T1000 (cell line): ENCODE results near the gene FAM170B.

Experiments used
- DNase-seq: peaks from one replicate; lab custom pipeline; 2025; ENCODE audit warnings: mixed read lengths; lab: John Stamatoyannopoulos, UW

Gene FAM170B

GRCh38 chr10:49168831-49169500 lies 35.1 kb upstream of the FAM170B start:
- DNase-seq: no peak

GRCh38 chr10:49168171-49168540 lies 34.3 kb upstream of the FAM170B start:
- DNase-seq: no peak

- DNase-seq: no peak
Observed at GRCh38 chr10:49167425-49168170, 33.8 kb upstream of the FAM170B start.

- no peak for DNase-seq
Observed at GRCh38 chr10:49166484-49167400, 32.9 kb upstream of the FAM170B start.

- no peak for DNase-seq
Observed at GRCh38 chr10:49165821-49166483, 32.1 kb upstream of the FAM170B start.

- no peak for DNase-seq
Observed at GRCh38 chr10:49165259-49165658, 31.4 kb upstream of the FAM170B start.

- DNase-seq: no peak
Observed at GRCh38 chr10:49164559-49165188, 30.9 kb upstream of the FAM170B start.

GRCh38 chr10:49163741-49164140 lies 29.9 kb upstream of the FAM170B start:
- DNase-seq: no peak

GRCh38 chr10:49162761-49163310 lies 29.0 kb upstream of the FAM170B start:
- no peak for DNase-seq

- DNase-seq: no peak
Observed at GRCh38 chr10:49162063-49162462, 28.2 kb upstream of the FAM170B start.

- no peak for DNase-seq
Observed at GRCh38 chr10:49161411-49161997, 27.7 kb upstream of the FAM170B start.

- no peak for DNase-seq
Observed at GRCh38 chr10:49160814-49161213, 27.0 kb upstream of the FAM170B start.

GRCh38 chr10:49160110-49160509 lies 26.3 kb upstream of the FAM170B start:
- no peak for DNase-seq

- DNase-seq: no peak
Observed at GRCh38 chr10:49158915-49159314, 25.1 kb upstream of the FAM170B start.

GRCh38 chr10:49158404-49158803 lies 24.6 kb upstream of the FAM170B start:
- DNase-seq: no peak

GRCh38 chr10:49157229-49157628 lies 23.4 kb upstream of the FAM170B start:
- no peak for DNase-seq

GRCh38 chr10:49154641-49155040 lies 20.8 kb upstream of the FAM170B start:
- DNase-seq: no peak

- DNase-seq: no peak
Observed at GRCh38 chr10:49153971-49154370, 20.1 kb upstream of the FAM170B start.

- DNase-seq: no peak
Observed at GRCh38 chr10:49153115-49153514, 19.3 kb upstream of the FAM170B start.

- no peak for DNase-seq
Observed at GRCh38 chr10:49152663-49153062, 18.8 kb upstream of the FAM170B start.

- DNase-seq: no peak
Observed at GRCh38 chr10:49152037-49152436, 18.2 kb upstream of the FAM170B start.
